GM19043 (cell line): ENCODE measurements around the gene SLC17A3.

ENCODE experiments used
- ATAC-seq: cut with Tn5 transposase; IDR thresholded peaks from one replicate; pipeline ENCODE4 v1.9.1; 2021; ENCODE audit warnings: low read depth; ENCODE audit not compliant: unreplicated experiment

Gene SLC17A3

DNA sequence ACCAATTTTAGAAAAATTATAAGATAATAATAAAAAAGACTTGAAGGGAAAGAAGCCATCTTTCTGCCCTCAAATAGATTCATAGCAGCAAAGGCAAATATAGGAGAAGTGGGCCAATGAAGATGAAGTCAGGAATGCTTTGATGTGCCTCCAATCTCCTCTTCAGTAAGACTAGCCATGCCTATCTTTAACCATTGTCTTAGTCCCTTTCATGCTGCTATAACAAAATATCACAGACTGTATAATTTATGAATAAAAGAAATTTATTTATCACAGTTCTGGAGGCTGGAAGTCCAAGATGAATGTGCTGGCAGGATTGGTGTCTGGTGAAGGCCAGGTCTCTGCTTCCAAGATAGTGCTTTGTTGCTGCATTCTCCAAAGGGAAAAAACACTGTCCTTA, 18.8 kb upstream of the SLC17A3 start:
- no peak for ATAC-seq

DNA sequence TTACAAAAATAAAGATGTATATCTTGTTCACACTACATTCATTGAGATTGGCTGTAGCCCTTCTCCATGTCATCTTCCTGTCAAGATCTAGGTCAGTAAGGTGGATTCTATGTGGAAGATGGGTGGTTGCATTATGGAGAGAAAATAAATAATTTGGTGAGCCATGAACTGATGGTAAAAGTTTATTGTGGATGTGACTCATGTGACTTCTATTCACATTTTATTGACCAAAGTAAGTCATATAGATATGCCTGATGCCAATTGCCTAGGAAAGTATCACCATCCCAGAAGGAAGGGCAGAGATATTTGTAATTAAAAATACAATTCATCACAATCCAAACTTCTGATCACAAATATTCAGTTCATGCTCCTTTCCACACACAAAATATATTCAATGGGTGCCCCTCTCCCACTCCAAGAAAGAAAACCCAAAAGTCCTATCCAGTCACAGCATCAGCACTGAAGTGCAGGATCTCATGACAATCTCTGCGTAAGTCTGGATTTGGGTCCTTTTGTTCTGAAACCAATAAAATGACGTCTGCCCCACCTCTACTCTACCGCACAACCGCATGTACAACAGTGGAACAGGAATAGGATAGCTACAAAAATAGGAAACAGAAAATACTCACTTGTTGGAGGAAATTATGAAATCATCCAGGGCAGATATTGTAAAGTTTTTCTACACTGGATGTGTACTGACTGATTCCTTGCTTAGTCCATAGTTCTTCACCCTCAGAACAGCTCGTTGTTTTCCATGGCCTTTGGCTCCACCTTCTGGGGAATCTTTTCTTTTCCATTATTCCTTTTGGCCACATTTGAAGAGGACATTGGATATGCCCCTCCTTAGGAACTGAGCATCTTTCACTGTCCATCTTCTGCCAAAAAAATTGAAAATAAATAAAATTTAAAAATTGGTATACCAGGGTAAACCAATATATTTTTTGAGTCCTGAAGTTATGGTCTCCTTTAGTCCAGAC, 16.1 kb upstream of the SLC17A3 start:
- ATAC-seq = no peak

DNA sequence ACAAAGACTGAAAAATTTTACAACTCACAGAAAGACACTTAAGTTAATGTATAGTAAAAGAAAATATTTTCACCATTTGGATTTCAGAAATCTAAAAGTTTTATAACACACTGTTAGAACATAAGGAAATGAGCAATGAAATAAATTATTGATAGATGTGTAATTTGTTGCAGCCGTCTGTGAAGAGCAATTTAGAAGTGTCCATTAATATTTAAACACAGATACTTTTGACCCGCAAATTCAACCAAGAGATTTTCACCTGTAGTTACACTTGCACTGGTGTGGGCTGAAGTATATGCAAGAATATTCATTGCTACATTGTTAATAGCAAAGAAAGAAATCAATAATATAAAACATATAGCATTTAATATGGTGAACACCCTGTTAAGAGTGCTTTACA, 14.6 kb upstream of the SLC17A3 start:
- ATAC-seq = no peak

DNA sequence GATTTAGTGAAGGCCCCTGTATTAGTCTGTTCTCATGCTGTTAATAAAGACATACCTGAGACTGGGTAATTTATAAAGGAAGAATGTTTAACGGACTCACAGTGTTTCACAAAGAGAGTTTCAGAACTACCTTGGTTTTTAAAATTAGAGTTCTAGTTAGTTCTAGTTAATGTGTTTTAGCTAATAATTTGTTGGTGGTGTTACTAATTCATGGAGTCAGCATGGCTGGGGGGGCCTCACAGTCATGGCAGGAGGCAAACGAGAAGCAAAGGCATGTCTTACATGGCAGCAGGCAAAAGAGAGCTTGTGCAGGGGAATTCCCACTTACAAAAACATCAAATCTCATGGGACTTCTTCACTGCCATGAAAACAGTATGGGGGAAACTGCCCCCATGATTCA, 12.0 kb upstream of the SLC17A3 start:
- ATAC-seq = no peak

DNA sequence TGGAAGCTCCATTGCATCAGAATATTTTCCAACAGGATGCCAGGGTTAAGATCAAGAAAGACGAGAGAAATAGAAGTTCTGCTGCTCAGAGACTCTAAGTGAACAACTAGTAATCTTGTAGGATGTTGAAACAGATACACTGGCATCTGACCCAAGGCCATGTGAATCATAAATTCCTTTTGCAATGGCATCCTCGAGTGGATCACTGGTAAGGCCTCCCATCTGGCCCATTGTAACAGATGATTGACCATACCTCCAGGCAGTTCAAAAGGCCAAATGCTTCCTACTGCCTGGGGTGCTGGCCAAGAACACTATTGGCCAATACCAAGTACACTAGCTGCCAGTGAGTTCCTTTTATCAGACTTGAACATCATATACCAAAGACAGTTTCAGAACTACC, 9.9 kb upstream of the SLC17A3 start:
- no peak for ATAC-seq

DNA sequence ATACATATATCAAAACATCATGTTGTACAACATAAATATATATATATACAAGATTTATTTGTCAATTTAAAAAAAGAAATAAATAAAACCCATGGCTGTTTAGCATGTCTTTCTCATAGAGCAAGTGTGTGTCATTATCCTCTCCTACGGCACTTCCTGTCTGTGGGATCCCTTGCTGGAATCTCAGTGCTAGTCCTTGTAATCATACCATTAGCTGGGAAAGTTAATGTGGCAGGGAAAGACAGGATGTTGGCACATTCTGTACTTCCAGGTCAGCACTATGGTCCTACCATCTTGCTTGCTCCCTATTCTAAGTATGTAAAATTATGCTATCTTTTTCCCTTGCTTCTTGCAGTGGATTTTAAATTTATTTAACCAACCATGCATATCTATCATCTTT, 9.5 kb upstream of the SLC17A3 start:
- ATAC-seq = no peak

DNA sequence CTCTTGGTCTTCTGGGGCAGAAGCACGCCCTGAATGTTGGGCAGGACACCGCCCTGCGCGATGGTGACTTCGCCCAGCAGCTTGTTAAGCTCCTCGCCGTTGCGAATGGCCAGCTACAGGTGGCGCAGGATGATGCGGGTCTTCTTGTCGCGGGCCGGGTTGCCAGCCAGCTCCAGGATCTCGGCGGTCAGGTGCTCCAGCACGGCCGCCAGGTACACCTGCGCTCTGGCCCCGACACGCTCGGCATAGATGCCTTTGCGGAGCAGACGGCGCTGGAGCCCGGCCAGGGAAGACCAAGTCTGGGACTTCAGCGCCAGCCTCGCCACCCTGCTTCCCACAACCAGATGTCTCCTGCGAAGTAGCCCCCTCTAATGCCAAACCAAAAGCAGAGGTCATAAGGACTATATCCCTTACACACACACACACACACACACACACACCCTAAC, 8.0 kb upstream of the SLC17A3 start:
- ATAC-seq = no peak

DNA sequence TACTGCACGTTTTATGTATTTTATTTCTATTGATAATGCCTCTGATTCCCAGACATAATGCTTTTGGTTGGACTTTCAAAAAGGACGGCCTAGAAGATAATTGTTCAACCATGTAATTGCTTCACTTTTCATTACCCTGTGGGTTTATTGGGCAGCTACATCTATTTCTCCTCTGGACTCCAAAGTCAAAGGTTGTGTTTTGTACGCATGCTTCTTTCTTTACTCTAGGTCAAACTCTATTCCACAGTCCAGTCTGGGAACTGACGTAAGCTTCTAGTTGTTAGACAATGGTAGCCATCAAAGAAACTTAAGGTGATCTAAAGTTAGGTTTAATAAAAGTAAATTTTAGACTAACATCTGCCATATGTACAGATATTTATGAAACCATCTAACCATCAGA, 6.6 kb upstream of the SLC17A3 start:
- no peak for ATAC-seq

DNA sequence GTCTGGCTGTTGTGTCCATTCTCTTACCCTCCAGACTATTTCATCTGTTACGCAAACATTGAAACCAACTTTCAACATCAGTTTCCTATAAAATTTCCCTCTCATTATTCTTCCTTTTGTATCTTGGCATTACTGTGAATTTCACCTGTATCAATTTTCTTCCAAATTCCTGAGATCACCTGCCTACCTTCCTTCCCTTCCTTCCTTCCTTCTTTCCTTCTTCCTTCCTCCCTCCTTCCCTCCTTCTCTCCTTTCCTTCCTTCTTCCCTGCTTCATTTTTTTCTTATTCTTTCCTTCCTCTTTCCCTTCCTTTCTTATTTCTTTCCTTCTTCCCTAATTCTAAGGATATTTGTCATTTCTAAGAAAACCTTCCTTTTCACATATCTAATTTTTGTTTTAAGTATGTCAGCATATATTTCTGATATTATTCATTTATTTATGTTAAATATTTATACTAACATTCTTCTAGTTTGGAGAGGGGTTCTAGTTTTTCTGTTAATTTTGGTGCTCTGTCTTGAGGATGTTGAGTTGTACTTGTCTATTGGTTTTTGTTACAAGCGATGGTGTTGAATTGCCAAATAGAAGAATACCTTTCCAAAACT, 4.8 kb upstream of the SLC17A3 start:
- ATAC-seq = no peak

DNA sequence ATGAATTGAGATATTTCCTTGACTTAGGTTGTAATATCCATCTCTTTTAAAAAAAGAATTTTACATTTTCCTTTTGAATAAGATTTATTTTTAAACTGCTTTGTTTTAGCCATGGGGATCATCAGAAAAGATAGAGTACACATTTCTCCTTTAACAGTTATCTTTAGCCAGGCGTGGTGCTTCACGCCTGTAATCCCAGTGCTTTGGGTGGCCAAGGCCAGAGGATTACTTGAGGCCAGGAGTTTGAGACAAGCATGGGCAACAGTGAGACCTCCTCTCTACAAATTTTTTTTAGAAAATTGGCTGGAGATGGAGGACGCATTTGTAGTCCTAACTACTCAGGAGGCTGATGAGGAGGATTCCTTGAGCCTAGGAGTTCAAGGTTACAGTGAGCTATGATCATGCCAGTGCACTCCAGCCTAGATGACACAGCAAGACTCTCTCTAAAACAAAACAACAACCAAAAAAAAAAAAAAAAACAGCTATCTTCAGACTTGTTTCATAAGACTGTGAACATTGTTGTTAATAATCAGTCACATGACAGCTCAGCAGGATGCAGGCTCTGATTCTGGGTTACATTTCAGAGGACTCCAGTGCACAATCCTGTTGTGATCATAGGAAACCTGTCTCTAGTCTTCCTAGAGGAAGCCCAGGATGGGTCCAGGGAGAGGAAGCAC, 2.0 kb upstream of the SLC17A3 start:
- ATAC-seq = no peak

DNA sequence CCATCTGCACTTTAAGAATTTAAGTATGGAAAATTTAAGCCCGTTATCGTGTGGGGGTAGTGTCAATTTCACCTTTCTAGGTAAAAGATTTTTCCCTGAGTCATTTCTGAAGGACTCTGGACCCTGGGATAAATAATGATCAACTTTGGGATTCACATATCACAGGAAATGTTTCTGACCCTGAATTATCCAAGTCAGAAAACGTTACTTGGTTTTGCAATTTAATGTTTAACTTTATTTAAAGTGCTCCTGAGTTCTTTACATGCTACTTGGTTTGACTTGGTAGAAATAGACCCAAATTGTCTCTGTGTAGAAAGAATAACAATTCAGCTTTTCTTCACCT, 1.5 kb upstream of the SLC17A3 start:
- no peak for ATAC-seq

DNA sequence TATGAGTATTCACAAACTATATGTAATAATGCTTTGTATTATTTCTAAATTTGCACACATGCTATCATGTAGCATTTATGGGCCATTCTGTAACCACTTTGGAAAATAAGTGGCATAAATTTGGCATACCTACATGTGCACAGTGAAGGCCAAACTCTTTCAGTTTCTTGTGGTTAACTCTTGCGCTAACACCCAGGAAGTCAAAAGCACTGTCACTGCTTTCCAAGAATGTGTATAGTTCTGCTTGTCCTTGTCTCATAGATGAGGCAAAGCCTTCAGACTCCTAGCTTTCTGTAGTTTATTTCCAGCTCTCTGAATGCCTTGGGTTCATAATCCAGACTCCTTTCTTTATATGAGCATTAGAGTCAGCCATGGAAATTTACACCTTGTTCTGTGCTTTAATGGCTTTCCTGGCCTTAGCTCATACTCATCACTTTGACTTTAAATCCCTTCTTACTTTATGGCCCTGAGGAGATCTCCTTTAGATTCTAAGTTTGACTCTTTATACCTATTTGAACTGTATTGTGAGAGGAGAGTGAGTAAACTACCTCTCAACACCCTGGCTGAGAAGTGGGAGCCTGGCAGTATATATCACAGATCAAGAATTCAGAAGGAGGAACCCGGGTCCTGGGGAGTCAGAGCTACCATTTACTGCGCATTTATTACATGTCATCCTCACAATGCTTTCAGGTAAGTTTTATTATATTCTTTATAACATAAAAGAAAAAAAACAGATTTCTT, 949 bp upstream of the SLC17A3 start:
- ATAC-seq = no peak

DNA sequence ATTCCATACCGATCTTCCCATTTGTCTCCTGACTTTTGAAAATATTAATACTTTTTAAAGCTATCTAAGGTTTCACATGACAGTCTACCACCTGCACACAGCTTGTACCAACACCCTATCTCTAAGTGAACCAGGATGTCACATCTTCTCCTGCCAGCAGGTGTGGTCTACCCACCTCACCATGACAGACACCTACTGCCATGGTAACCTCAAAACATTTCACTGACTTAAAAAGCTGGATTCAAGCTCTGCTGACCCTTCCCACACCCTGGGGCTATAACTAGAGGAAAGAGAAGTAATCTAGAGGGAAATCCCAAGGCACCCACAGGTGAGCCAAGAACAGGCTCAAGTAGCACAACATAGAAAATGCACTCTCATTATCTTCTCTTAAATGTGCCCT, 1.2 kb downstream of the SLC17A3 start:
- ATAC-seq = no peak

DNA sequence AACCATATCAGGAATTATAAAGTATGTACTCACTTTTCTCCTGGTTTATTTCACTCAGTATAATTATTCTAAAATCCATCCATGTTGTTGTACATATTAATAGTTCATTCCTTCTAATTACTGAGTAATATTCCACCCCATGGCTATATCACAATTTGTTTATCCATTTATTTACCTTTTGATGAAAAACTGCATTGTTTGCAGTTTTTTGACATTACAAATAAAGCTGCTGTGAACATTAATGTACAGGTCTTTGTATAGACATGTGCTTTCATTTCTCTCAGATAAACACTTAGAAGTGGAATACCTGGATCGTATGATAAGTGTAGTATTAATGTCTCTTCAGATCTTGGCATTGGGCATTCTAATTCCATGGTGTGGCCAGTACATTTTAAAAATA, 4.2 kb downstream of the SLC17A3 start:
- no peak for ATAC-seq

DNA sequence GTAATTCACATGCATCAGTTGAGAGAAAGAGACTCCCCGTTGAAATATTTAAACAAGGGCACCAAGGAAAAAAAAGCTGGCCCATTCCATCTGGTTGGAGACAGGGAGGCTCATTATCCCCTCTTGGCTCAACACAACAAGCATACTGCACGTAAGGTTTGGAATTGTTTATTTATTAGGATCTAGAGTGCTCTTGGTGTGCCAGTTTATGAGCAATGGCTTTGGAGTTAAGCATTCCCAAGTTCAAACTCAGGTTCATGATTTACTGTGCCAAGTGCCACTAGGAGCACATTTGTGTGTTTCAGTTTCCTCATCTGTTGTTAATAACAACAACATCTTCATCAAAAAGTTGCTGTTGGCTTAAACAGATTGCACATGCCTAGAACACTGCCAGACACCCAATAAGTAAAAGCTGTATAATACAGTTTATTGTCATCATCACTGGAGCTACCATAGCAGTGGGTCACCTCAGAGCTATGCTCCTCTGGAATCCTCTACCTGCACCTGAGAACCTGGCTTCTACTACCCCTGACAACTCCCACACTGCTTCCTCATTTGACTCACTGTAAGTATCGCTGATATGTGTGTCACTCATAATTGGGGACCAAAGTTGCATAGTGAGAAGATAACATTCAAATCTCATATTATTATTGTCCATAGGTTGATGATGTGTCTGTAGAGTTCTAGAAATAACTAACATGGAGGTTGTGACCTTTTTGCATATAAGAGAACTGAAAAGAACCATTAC, 5.4 kb downstream of the SLC17A3 start:
- ATAC-seq = no peak

DNA sequence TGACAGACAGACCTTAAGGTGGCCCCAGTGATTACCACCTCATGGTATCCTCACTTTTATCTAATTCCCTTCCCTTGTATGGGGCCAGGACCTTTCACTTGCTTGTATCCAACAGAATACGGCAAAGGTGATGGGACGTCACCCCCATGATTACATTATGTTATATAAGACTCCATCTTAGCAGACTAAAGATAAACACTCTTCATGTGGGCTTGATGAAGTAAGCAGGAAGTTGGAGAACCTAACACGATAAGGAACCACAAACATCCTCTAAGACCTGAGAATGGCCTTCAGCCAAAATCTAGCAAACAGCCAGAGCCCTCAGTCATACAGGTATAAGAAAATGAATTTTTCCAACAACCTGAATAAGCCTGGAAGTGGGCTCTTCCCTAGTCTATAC, 8.0 kb downstream of the SLC17A3 start:
- ATAC-seq = no peak

DNA sequence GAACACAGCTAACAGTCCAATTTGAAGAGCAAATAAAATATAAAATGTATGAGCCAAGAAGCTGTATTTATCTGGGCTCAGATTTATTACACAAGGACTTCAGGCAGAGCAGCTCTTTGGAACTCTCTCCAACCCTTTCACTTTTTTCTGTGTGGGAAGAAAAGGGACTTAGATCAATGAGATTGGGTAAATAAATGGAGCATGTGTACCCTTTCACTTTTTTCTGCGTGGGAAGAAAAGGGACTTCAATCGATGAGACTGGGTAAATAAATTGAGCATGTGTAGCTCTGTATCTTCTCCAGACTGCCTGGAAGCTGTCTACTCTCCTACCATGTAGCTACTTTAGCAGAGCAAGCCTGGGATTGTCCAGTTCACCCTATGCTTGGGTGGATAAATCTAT, 10.7 kb downstream of the SLC17A3 start:
- no peak for ATAC-seq

DNA sequence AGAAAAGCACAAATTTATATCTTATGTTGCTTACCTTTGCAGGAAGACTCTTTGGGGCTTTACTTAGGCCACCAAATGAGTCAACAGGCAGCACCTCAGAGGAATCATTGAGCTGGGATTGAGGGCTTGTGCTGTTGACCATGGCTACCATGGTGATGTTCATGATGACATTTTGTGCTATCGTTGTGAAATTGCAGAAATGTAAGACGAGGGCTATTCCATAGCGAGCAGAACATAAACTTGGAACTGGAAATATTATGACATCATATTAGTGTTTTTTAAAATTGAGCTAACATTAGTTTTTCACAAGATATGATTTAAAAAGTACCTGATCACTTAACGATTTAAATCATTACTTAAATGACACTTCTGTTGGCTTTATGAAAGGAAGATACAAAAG, 11.8 kb downstream of the SLC17A3 start:
- no peak for ATAC-seq

DNA sequence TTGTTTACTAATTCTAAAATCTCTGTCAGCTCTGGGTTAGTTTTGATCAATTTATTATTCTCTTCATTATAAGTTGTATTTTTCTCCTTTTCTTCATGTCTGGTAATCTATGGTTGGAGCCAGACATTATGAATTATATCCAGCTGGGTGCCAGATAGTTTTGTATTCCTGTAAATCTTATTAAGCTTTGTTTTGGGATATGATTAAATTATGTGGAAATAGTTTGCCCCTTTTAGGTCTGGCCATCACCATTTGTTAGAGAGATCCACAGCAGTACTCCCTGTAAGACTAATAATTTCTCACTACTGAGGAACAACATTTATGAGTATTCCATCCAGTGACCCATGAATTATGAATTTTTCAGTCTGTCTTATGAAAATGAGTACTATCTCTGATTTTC, 21.3 kb downstream of the SLC17A3 start:
- no peak for ATAC-seq

DNA sequence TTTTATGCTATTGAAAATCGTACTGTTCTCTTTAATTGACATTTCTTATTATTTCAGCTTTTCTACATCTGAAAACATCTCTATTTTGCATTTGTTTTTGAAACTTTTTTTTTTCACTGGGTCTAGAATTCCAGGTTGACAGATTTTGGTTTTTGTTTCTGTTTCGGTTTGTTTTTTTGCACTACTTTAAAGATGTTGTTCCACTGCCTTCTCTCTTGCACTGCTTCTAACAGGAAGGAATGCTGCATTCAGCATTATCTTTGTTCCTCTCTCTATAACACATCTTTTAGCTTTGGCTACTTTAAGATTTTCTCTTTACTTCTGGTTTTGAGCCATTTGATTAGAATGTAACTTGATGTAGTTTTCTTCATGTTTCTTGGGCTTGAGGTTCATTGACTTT, 22.1 kb downstream of the SLC17A3 start:
- no peak for ATAC-seq
